ENCODE data around the gene UNC5CL.

The UNC5CL gene

GRCh38 chr6:41064841-41065240, 25.8 kb upstream of the UNC5CL start:
- DNase-seq (ENCODE audit: low read depth in 1 of 2, low spot score in 1 of 2), result no peak

GRCh38 chr6:41063884-41064285, 24.9 kb upstream of the UNC5CL start:
- no peak for DNase-seq (ENCODE audit: low read depth in 1 of 2, low spot score in 1 of 2)

GRCh38 chr6:41062056-41062455, 23.0 kb upstream of the UNC5CL start:
- DNase-seq (ENCODE audit: low read depth in 1 of 2, low spot score in 1 of 2), result no peak

- DNase-seq (ENCODE audit: low read depth in 1 of 2, low spot score in 1 of 2), result no peak
Observed at GRCh38 chr6:41061196-41061726, 22.2 kb upstream of the UNC5CL start.

GRCh38 chr6:41059556-41059955, 20.5 kb upstream of the UNC5CL start:
- DNase-seq (ENCODE audit: low read depth in 1 of 2, low spot score in 1 of 2), result no peak

- DNase-seq (ENCODE audit: low read depth in 1 of 2, low spot score in 1 of 2), result no peak
Observed at GRCh38 chr6:41058783-41059181, 19.8 kb upstream of the UNC5CL start.

GRCh38 chr6:41056768-41057490, 17.9 kb upstream of the UNC5CL start:
- no peak for DNase-seq (ENCODE audit: low read depth in 1 of 2, low spot score in 1 of 2)

- DNase-seq (ENCODE audit: low read depth in 1 of 2, low spot score in 1 of 2), result no peak
Observed at GRCh38 chr6:41055149-41055548, 16.1 kb upstream of the UNC5CL start.

GRCh38 chr6:41054511-41054910, 15.5 kb upstream of the UNC5CL start:
- no peak for DNase-seq (ENCODE audit: low read depth in 1 of 2, low spot score in 1 of 2)

GRCh38 chr6:41053041-41053440, 14.0 kb upstream of the UNC5CL start, which contains the start of gene APOBEC2:
Gene APOBEC2, plus strand, starts transcription at chr6:41053202. Its CDS starts 146 bp downstream, at chr6:41053348.
- no peak for DNase-seq (ENCODE audit: low read depth in 1 of 2, low spot score in 1 of 2)

GRCh38 chr6:41051873-41052272, 12.9 kb upstream of the UNC5CL start:
- DNase-seq (ENCODE audit: low read depth in 1 of 2, low spot score in 1 of 2), result no peak

- DNase-seq (ENCODE audit: low read depth in 1 of 2, low spot score in 1 of 2), result no peak
Observed at GRCh38 chr6:41050536-41050935, 11.5 kb upstream of the UNC5CL start.

GRCh38 chr6:41049955-41050354, 10.9 kb upstream of the UNC5CL start:
- DNase-seq (ENCODE audit: low read depth in 1 of 2, low spot score in 1 of 2), result no peak

- no peak for DNase-seq (ENCODE audit: low read depth in 1 of 2, low spot score in 1 of 2)
Observed at GRCh38 chr6:41049521-41049920, 10.5 kb upstream of the UNC5CL start.

- no peak for DNase-seq (ENCODE audit: low read depth in 1 of 2, low spot score in 1 of 2)
Observed at GRCh38 chr6:41047745-41048732, 9.0 kb upstream of the UNC5CL start.

GRCh38 chr6:41047306-41047705, 8.3 kb upstream of the UNC5CL start:
- no peak for DNase-seq (ENCODE audit: low read depth in 1 of 2, low spot score in 1 of 2)

- DNase-seq (ENCODE audit: low read depth in 1 of 2, low spot score in 1 of 2), result no peak
Observed at GRCh38 chr6:41046084-41046483, 7.1 kb upstream of the UNC5CL start.

- DNase-seq (ENCODE audit: low read depth in 1 of 2, low spot score in 1 of 2), result no peak
Observed at GRCh38 chr6:41045664-41046063, 6.6 kb upstream of the UNC5CL start.

GRCh38 chr6:41043151-41043550, 4.1 kb upstream of the UNC5CL start:
- DNase-seq (ENCODE audit: low read depth in 1 of 2, low spot score in 1 of 2), result no peak

GRCh38 chr6:41042226-41043055, 3.4 kb upstream of the UNC5CL start, which contains the start of gene TSPO2:
Gene TSPO2, plus strand, starts transcription at chr6:41042467. Its CDS starts 519 bp downstream, at chr6:41042986.
- no peak for DNase-seq (ENCODE audit: low read depth in 1 of 2, low spot score in 1 of 2)

All from activated CD4-positive, alpha-beta T cell treated with anti-CD3 and anti-CD28 coated beads, Interleukin-2, amount 50 U/mL, for 24 hours (primary cell).